ENCODE measurements around the gene PLEKHG4.

The PLEKHG4 gene

DNA sequence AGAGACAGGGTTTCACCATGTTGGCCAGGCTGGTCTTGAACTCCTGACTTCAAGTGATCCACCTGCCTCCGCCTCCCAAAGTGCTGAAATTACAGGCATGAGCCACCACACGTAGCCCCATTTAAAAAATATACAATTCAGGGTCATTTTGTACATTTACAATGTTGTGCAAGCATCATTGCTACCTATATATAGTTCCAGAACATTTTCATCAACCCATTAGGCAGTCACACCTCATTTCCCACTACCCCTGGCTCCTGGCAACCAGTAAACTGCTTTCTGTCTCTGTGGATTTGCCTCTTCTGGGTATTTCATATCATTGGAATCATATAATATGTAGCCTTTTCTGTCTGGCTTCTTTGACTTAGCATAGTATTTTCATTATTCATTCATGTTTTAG, 54.0 kb downstream of the PLEKHG4 start:
- no peaks in the 10 kb centered on the region for H3K27me3 ChIP-seq (ENCODE audit: control insufficient read depth, insufficient read depth, low read length)
- no peaks in the 10 kb centered on the region for H3K36me3 ChIP-seq (ENCODE audit: control insufficient read depth, insufficient read depth, low read length)
- no peaks in the 10 kb centered on the region for H3K9me3 ChIP-seq (ENCODE audit: control insufficient read depth, insufficient read depth, low read length)
- H3K4me3 ChIP-seq (ENCODE audit: low read depth, low read length): no peak overlapping the region
- H3K4me1 ChIP-seq (ENCODE audit: control insufficient read depth, insufficient read depth, low read length): no peaks in the 10 kb centered on the region
- no peak overlapping the region for H3K9ac ChIP-seq (ENCODE audit: low read depth, low read length)

DNA sequence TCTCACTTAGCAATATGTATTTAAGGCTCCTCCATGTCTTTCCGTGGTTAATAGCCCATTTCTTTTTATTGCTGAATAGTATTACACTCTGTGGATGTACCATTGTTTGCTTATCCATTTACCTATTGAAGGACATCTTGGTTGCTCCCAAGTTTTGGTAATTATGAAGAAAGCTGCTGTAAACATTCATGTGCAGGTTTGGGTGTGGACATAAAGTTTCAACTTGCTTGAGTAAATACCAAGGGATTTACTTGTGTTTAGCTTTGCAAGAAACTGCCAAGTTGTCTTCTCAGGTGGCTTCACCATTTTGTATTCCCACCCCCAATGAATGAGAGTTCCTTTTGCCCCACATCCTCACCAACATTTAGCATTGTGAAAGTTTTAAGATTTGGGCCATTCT, 56.8 kb downstream of the PLEKHG4 start:
- no peak overlapping the region for H3K9ac ChIP-seq (ENCODE audit: low read depth, low read length)
- no peaks in the 10 kb centered on the region for H3K9me3 ChIP-seq (ENCODE audit: control insufficient read depth, insufficient read depth, low read length)
- no peaks in the 10 kb centered on the region for H3K36me3 ChIP-seq (ENCODE audit: control insufficient read depth, insufficient read depth, low read length)
- H3K27me3 ChIP-seq (ENCODE audit: control insufficient read depth, insufficient read depth, low read length): no peaks in the 10 kb centered on the region
- no peaks in the 10 kb centered on the region for H3K4me1 ChIP-seq (ENCODE audit: control insufficient read depth, insufficient read depth, low read length)
- no peak overlapping the region for H3K4me3 ChIP-seq (ENCODE audit: low read depth, low read length)

DNA sequence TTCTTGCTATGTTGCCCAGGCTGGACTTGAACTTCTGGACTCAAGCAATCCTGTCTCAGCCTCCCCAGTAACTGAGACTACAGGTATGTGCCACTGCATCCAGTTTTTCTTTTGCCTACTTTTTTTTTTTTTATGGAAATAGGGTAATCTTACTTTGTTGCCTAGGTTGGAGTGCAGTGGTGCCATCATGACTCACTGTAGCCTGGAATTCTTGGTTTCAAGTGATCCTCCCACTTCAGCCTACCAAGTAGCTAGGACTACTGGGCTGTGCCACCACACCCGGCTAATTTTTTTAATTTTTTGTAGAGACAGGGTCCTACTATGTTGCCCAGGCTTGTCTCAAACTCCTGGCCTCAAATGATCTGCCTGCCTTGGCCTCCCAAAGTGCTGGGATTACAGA, 57.3 kb downstream of the PLEKHG4 start:
- Histone ChIP-seq H3K4me1 (ENCODE audit: control insufficient read depth, insufficient read depth, low read length) (no peaks in the 10 kb centered on the region), H3K36me3 (ENCODE audit: control insufficient read depth, insufficient read depth, low read length) (no peaks in the 10 kb centered on the region), H3K27me3 (ENCODE audit: control insufficient read depth, insufficient read depth, low read length) (no peaks in the 10 kb centered on the region), H3K9ac (ENCODE audit: low read depth, low read length) (no peak overlapping the region), H3K9me3 (ENCODE audit: control insufficient read depth, insufficient read depth, low read length) (no peaks in the 10 kb centered on the region), H3K4me3 (ENCODE audit: low read depth, low read length) (no peak overlapping the region)

Data from iPS-15b (cell line).